HG02571 (cell line): ENCODE results near the gene SMOC2.

ENCODE experiments used
- ATAC-seq: cut with Tn5 transposase; IDR thresholded peaks from one replicate; pipeline ENCODE4 v1.9.1; 2021; ENCODE audit warnings: mild to moderate bottlenecking, moderate library complexity; ENCODE audit not compliant: unreplicated experiment

Gene SMOC2

GRCh38 chr6:168475188-168476013 is 34.4 kb downstream of the SMOC2 start:
- no peak for ATAC-seq

- ATAC-seq, result no peak
These were observed 38.4 kb downstream of the SMOC2 start for GRCh38 chr6:168479421-168479820.

- ATAC-seq, result no peak
These were observed 39.5 kb downstream of the SMOC2 start for GRCh38 chr6:168480481-168480880.

- no peak for ATAC-seq
These were observed 44.8 kb downstream of the SMOC2 start for GRCh38 chr6:168485818-168486217.

- no peak for ATAC-seq
These were observed 49.8 kb downstream of the SMOC2 start for GRCh38 chr6:168490757-168491156.

GRCh38 chr6:168493976-168494375 is 53.0 kb downstream of the SMOC2 start:
- ATAC-seq, result no peak

- ATAC-seq, result no peak
These were observed 53.7 kb downstream of the SMOC2 start for GRCh38 chr6:168494726-168495125.

- ATAC-seq, result no peak
These were observed 54.1 kb downstream of the SMOC2 start for GRCh38 chr6:168495133-168495532.

GRCh38 chr6:168495636-168496035 is 54.7 kb downstream of the SMOC2 start:
- no peak for ATAC-seq

- ATAC-seq, result no peak
These were observed 55.4 kb downstream of the SMOC2 start for GRCh38 chr6:168496139-168496996.

GRCh38 chr6:168496997-168497331 is 56.0 kb downstream of the SMOC2 start:
- ATAC-seq, result no peak

GRCh38 chr6:168497381-168497780 is 56.4 kb downstream of the SMOC2 start:
- no peak for ATAC-seq

- ATAC-seq, result no peak
These were observed 57.3 kb downstream of the SMOC2 start for GRCh38 chr6:168498161-168498843.

- ATAC-seq, result no peak
These were observed 58.2 kb downstream of the SMOC2 start for GRCh38 chr6:168499045-168499650.

GRCh38 chr6:168500519-168500918 is 59.5 kb downstream of the SMOC2 start:
- ATAC-seq, result no peak

- no peak for ATAC-seq
These were observed 60.6 kb downstream of the SMOC2 start for GRCh38 chr6:168501561-168501960.

GRCh38 chr6:168504366-168504765 is 63.4 kb downstream of the SMOC2 start:
- no peak for ATAC-seq

GRCh38 chr6:168506460-168506859 is 65.5 kb downstream of the SMOC2 start:
- no peak for ATAC-seq

- no peak for ATAC-seq
These were observed 66.3 kb downstream of the SMOC2 start for GRCh38 chr6:168507297-168507696.

GRCh38 chr6:168507730-168508129 is 66.7 kb downstream of the SMOC2 start:
- no peak for ATAC-seq

- ATAC-seq, result no peak
These were observed 67.9 kb downstream of the SMOC2 start for GRCh38 chr6:168508903-168509302.
